Ovary (tissue), 9 donors: Measurements from ENCODE around the gene TTC39B. TPM values are rescaled to one million over a fixed set of nuclear protein-coding genes. Genes with fewer than 3 reads are reported as not detected.
"Not testable (repeated sequence)": the region's sequence is repeated elsewhere in the genome, so short reads cannot be mapped to it uniquely, and the experiment has no call there.

ENCODE experiments used
- DNase-seq, 5 donors: peaks; one replicate each; pipeline ENCODE4 v3.0.0-alpha.2; 2019 to 2020
- H3K27ac ChIP-seq, 2 donors: fragments of 200-600 bp; one replicate each; pipeline versions ENCODE4 v1.5.1 to v1.8.0; 2019 to 2022
- H3K27me3 ChIP-seq: fragments of 200-600 bp; one replicate; pipeline ENCODE4 v1.8.0; 2022
- H3K36me3 ChIP-seq: fragments of 200-600 bp; sonication (generic); one replicate; pipeline ENCODE4 v1.5.1; 2019
- H3K4me1 ChIP-seq: one replicate; pipeline ENCODE4 v1.8.1; 2013; ENCODE audit warnings: mild to moderate bottlenecking, moderate library complexity; ENCODE audit not compliant: insufficient read depth
- H3K4me3 ChIP-seq: fragments of 200-600 bp; sonication (generic); one replicate; pipeline ENCODE4 v1.5.1; 2017
- H3K9me3 ChIP-seq, 2 donors: fragments of 200-600 bp in 1 of 2; sonication (generic) in 1 of 2; one replicate each; pipeline versions ENCODE4 v1.5.1 to v1.8.1; 2013 to 2019; ENCODE audit warnings: mild to moderate bottlenecking in 1 of 2, moderate library complexity in 1 of 2
- CTCF ChIP-seq, 3 donors: fragments of 450-650 bp in 2 of 3; fragments of 200-600 bp in 1 of 3; IDR thresholded peaks; one replicate each; pipeline versions ENCODE4 v1.5.1 to v1.8.0; 2016 to 2022; ENCODE audit warnings: antibody characterized with exemption in 3 of 3, mild to moderate bottlenecking in 1 of 3
- EP300 ChIP-seq: sonication (generic); formaldehyde crosslinking; IDR thresholded peaks from one replicate; pipeline ENCODE4 v1.6.1; 2017; ENCODE audit warnings: antibody characterized with exemption
- POLR2A ChIP-seq: fragments of 450-650 bp; IDR thresholded peaks from one replicate; pipeline ENCODE4 v1.6.1; 2017; ENCODE audit warnings: antibody characterized with exemption, mild to moderate bottlenecking, moderate library complexity
- WGBS, 3 donors: extraction: QIAGEN DNeasy Blood & Tissue Kit in 1 of 3; methylation state at CpG; one replicate each; pipeline versions ENCODE4 v1.1.5 to v1.1.7; 2013 to 2017; 5-methylcytosine and 5-hydroxymethylcytosine counted together
- intact Hi-C, 4 donors: fragments of 100-400 bp; cut with DNase I; formaldehyde crosslinking; loops; one replicate each; pipeline versions ENCODE4 v1.11.0 to v1.15.1; 2022 to 2023
- polyA plus RNA-seq, 2 donors: library from polyadenylated mRNA; stranded (reverse); fragments of 200-250 nt in 1 of 2; fragments of 350-450 nt in 1 of 2; fragmentation: Illumina TruSeq in 1 of 2; extraction: RNeasy Lipid Tissue Mini Kit (QIAGEN cat#74804) in 1 of 2; gene quantifications; one replicate each; pipeline ENCODE4 v1.2.3, GENCODE V29; 2013 to 2014
- total RNA-seq, 7 donors: library from RNA; depleted of rRNA in 2 of 7; stranded (reverse); fragments of >200 nt in 2 of 7; fragmentation: NEBNext Ultra II Directional in 3 of 7; extraction: Animal tissue kit (Norgen Biotek cat#: 25700) in 3 of 7; gene quantifications; one replicate each; pipeline versions ENCODE4 v1.1.0 to v1.2.4, GENCODE V29; 2016 to 2023
- donor health status: DM: no; HTN: no; CAD: no; lungs with moderate emphysema.
- donor health status: DM: no; HTN: no; CAD: no.
- donor health status: Bipolar disorder and iron deficiency.
- donor health status: DM: yes; HTN: yes; CAD: no.
- donor health status: DM: no; HTN: no; CAD: no.
- donor health status: DM: yes; HTN: yes; CAD: no.

The TTC39B gene
- total and polyA plus RNA-seq, 9 donors = 2.9 to 26.0 (median 11.0) TPM

GRCh38 chr9:15235658-15236057 lies 71.4 kb downstream of the TTC39B start:
- TF ChIP-seq POLR2A (no peak), EP300 (no peak), CTCF (IDR thresholded peaks at IDR 0.05) (no peak)
- no peaks in the 10 kb centered on the region for H3K9me3 ChIP-seq
- intact Hi-C loops = no loop called here
- 90 to 96% (median 93%) methylated on average over 2 of the region's 2 CpGs for WGBS, 3 donors
- H3K36me3 ChIP-seq = no peaks in the 10 kb centered on the region
- no peaks in the 10 kb centered on the region for H3K27me3 ChIP-seq
- no peak overlapping the region for H3K4me3 ChIP-seq
- DNase-seq = no peak
- H3K27ac ChIP-seq = no peak overlapping the region
- H3K4me1 ChIP-seq = no peaks in the 10 kb centered on the region

- H3K4me3 ChIP-seq, H3K27me3 ChIP-seq, DNase-seq, H3K4me1 ChIP-seq, H3K27ac ChIP-seq, H3K36me3 ChIP-seq, intact Hi-C loops, H3K9me3 ChIP-seq: not testable (repeated sequence)
- WGBS, 3 donors = 94 to 99% (median 97%) methylated on average over 10 to 36 of the region's 41 CpGs
Measured at GRCh38 chr9:15233941-15234490, 73.0 kb downstream of the TTC39B start.

- H3K36me3 ChIP-seq, H3K4me1 ChIP-seq, H3K9me3 ChIP-seq, H3K27ac ChIP-seq, H3K27me3 ChIP-seq, intact Hi-C loops, DNase-seq, H3K4me3 ChIP-seq: not testable (repeated sequence)
- 97 to 98% (median 97%) methylated on average over 29 of the region's 29 CpGs for WGBS, 3 donors
Measured at GRCh38 chr9:15232706-15233280, 74.2 kb downstream of the TTC39B start.

GRCh38 chr9:15231788-15232635 lies 75.0 kb downstream of the TTC39B start:
- Histone ChIP-seq H3K4me3 (no peak overlapping the region), H3K27ac (no peak overlapping the region), H3K36me3 (no peaks in the 10 kb centered on the region), H3K9me3 (no peaks in the 10 kb centered on the region), H3K4me1 (peaks cover 1% of the 10 kb centered on the region), H3K27me3 (no peaks in the 10 kb centered on the region)
- intact Hi-C loops = no loop called here
- 72 to 80% (median 75%) methylated on average over 13 of the region's 13 CpGs for WGBS, 3 donors
- TF ChIP-seq CTCF (IDR thresholded peaks at IDR 0.05) = no peak
- TF ChIP-seq POLR2A = no peak
- no peak for TF ChIP-seq EP300
- DNase-seq = no peak

- Histone ChIP-seq H3K4me1 (peaks cover 1% of the 10 kb centered on the region), H3K27me3 (no peaks in the 10 kb centered on the region), H3K9me3 (no peaks in the 10 kb centered on the region), H3K4me3 (no peak overlapping the region), H3K36me3 (no peaks in the 10 kb centered on the region), H3K27ac (no peak overlapping the region)
- WGBS, 3 donors = 32 to 78% (median 77%) methylated on average over 5 of the region's 5 CpGs
- intact Hi-C loops = no loop called here
- DNase-seq = no peak
- no peak for TF ChIP-seq EP300
- no peak for TF ChIP-seq POLR2A
- no peak for TF ChIP-seq CTCF (IDR thresholded peaks at IDR 0.05)
Measured at GRCh38 chr9:15229409-15229808, 77.6 kb downstream of the TTC39B start.
